DOHH2 (cell line): ENCODE data around the gene DYDC2.

Experiments
- H3F3A ChIP-seq: fragments of 200-600 bp; sonication (generic), shearing (Covaris generic); 2 replicates; pipeline ENCODE4 v1.6.0; 2016; ENCODE audit warnings: antibody characterized with exemption, mild to moderate bottlenecking; ENCODE audit not compliant: control insufficient read depth, insufficient read depth
- H3K27ac ChIP-seq: fragments of 200-600 bp; sonication (generic); 2 replicates; pipeline ENCODE4 v1.5.1; 2014; ENCODE audit warnings: low read depth, mild to moderate bottlenecking, low read length, moderate library complexity
- H3K27me3 ChIP-seq: fragments of 200-600 bp; sonication (generic); 2 replicates; pipeline ENCODE4 v1.6.1; 2014; ENCODE audit warnings: mild to moderate bottlenecking, low read length, mixed read lengths; ENCODE audit not compliant: control insufficient read depth
- H3K36me3 ChIP-seq: fragments of 200-600 bp; sonication (generic); 2 replicates; pipeline ENCODE4 v1.6.1; 2014; ENCODE audit warnings: mild to moderate bottlenecking, low read length, moderate library complexity, mixed read lengths; ENCODE audit not compliant: control insufficient read depth
- H3K4me1 ChIP-seq: fragments of 200-600 bp; sonication (generic); 2 replicates; pipeline ENCODE4 v1.6.1; 2014; ENCODE audit warnings: mild to moderate bottlenecking, low read length, mixed read lengths; ENCODE audit not compliant: control insufficient read depth
- H3K4me2 ChIP-seq: fragments of 200-600 bp; sonication (generic); 2 replicates; pipeline ENCODE4 v1.6.0; 2014; ENCODE audit warnings: mild to moderate bottlenecking, low read length, moderate library complexity
- H3K4me3 ChIP-seq: fragments of 200-600 bp; sonication (generic); 2 replicates; pipeline ENCODE4 v1.5.1; 2014; ENCODE audit warnings: mild to moderate bottlenecking, low read length, mixed read lengths
- H3K79me2 ChIP-seq: fragments of 200-600 bp; sonication (generic); 2 replicates; pipeline ENCODE4 v1.6.1; 2014; ENCODE audit warnings: mild to moderate bottlenecking, low read length, mixed read lengths; ENCODE audit not compliant: control insufficient read depth
- H3K9me2 ChIP-seq: fragments of 200-600 bp; sonication (generic); replicated peaks from 2 replicates; pipeline ENCODE4 v1.6.1; 2014; ENCODE audit warnings: mild to moderate bottlenecking, low read length, mixed read lengths; ENCODE audit not compliant: control insufficient read depth
- H3K9me3 ChIP-seq: fragments of 200-600 bp; sonication (generic); 2 replicates; pipeline ENCODE4 v1.6.1; 2014; ENCODE audit warnings: antibody characterized with exemption, low read length, mixed read lengths; ENCODE audit not compliant: control insufficient read depth, insufficient read depth
- H4K20me1 ChIP-seq: fragments of 200-600 bp; sonication (generic); 2 replicates; pipeline ENCODE4 v1.6.0; 2014; ENCODE audit warnings: low read depth, mild to moderate bottlenecking, antibody characterized with exemption, low read length, moderate library complexity; ENCODE audit not compliant: control insufficient read depth, insufficient read depth
- CTCF ChIP-seq: fragments of 200-600 bp; sonication (generic); IDR thresholded peaks from one replicate; pipeline ENCODE4 v1.5.1; 2014; ENCODE audit warnings: antibody characterized with exemption, mild to moderate bottlenecking, low read depth, low read length; ENCODE audit not compliant: poor library complexity, severe bottlenecking
- EZH2phosphoT487 ChIP-seq: fragments of 200-600 bp; sonication (generic); IDR thresholded peaks from 2 replicates; pipeline ENCODE4 v1.6.1; 2017; ENCODE audit warnings: borderline replicate concordance, mild to moderate bottlenecking, antibody characterized with exemption, low read length, moderate library complexity, mixed read lengths

Gene DYDC2

GRCh38 chr10:80408242-80409101 is 51.9 kb downstream of the DYDC2 start, which contains the start of gene PRXL2A:
PRXL2A (plus strand) TSS chr10:80408551; CDS start chr10:80420468, 11,917 bp downstream.
- H3K27me3 ChIP-seq: peaks cover 8% of the 10 kb centered on the region
- H3K9me3 ChIP-seq: no peaks in the 10 kb centered on the region
- peaks cover 15% of the 10 kb centered on the region for H3K4me1 ChIP-seq
- TF ChIP-seq EZH2phosphoT487 (no peak), CTCF (no peak)
- no peaks in the 10 kb centered on the region for H3K36me3 ChIP-seq
- no peak within 1 kb of the TSS for H3K27ac ChIP-seq
- H3K79me2 ChIP-seq: no peaks in the 10 kb centered on the region
- H4K20me1 ChIP-seq: no peaks in the 10 kb centered on the region
- peak within 1 kb of the TSS; percentile 88 for H3K4me2 ChIP-seq
- H3K9me2 ChIP-seq: no peaks in the 10 kb centered on the region
- no peaks in the 10 kb centered on the region for H3F3A ChIP-seq
- peak within 1 kb of the TSS; percentile 78 for H3K4me3 ChIP-seq

- Histone ChIP-seq H3K36me3 (no peaks in the 10 kb centered on the region), H3K9me2 (no peaks in the 10 kb centered on the region), H3K4me2 (peak overlapping the region; percentile 88), H3K27me3 (peaks cover 8% of the 10 kb centered on the region), H3K4me1 (peaks cover 15% of the 10 kb centered on the region), H3K27ac (no peak overlapping the region), H3K79me2 (no peaks in the 10 kb centered on the region), H4K20me1 (no peaks in the 10 kb centered on the region), H3K9me3 (no peaks in the 10 kb centered on the region), H3F3A (no peaks in the 10 kb centered on the region), H3K4me3 (peak overlapping the region; percentile 78)
- TF ChIP-seq EZH2phosphoT487 (no peak), CTCF (no peak)
Measured at GRCh38 chr10:80409121-80409520, 52.5 kb downstream of the DYDC2 start.

GRCh38 chr10:80410122-80410521 is 53.5 kb downstream of the DYDC2 start:
- Histone ChIP-seq H3K27ac (no peak overlapping the region), H3K4me3 (no peak overlapping the region), H3K9me3 (no peaks in the 10 kb centered on the region), H3F3A (no peaks in the 10 kb centered on the region), H3K27me3 (peaks cover 7% of the 10 kb centered on the region), H3K79me2 (no peaks in the 10 kb centered on the region), H3K36me3 (no peaks in the 10 kb centered on the region), H3K9me2 (no peaks in the 10 kb centered on the region), H4K20me1 (no peaks in the 10 kb centered on the region), H3K4me2 (no peak overlapping the region), H3K4me1 (peaks cover 15% of the 10 kb centered on the region)
- no peak for TF ChIP-seq EZH2phosphoT487
- no peak for TF ChIP-seq CTCF
